Ascending aorta (tissue), 2 donors: ENCODE data around the gene TCEA2. TPM values are rescaled to one million over a fixed set of nuclear protein-coding genes. Genes with fewer than 3 reads are reported as not detected.

ENCODE experiments used
- DNase-seq, 2 donors: peaks; one replicate each; pipeline ENCODE4 v3.0.0-alpha.2; 2019; ENCODE audit warnings: low spot score in 2 of 2
- H3K27ac ChIP-seq, 2 donors: fragments of 200-600 bp; sonication (generic); one replicate each; pipeline ENCODE4 v1.5.1; 2016 to 2017; ENCODE audit warnings: mild to moderate bottlenecking in 1 of 2
- H3K27me3 ChIP-seq: fragments of 200-600 bp; sonication (generic); one replicate; pipeline ENCODE4 v1.5.1; 2017
- H3K36me3 ChIP-seq, 2 donors: fragments of 200-600 bp; sonication (generic); one replicate each; pipeline ENCODE4 v1.5.1; 2016
- H3K4me1 ChIP-seq, 2 donors: fragments of 200-600 bp; sonication (generic); one replicate each; pipeline ENCODE4 v1.5.1; 2016 to 2017; ENCODE audit warnings: mild to moderate bottlenecking in 1 of 2
- H3K4me3 ChIP-seq, 2 donors: fragments of 200-600 bp; sonication (generic); one replicate each; pipeline ENCODE4 v1.5.1; 2016 to 2017; ENCODE audit warnings: mild to moderate bottlenecking in 1 of 2
- H3K9me3 ChIP-seq, 2 donors: fragments of 200-600 bp; sonication (generic); one replicate each; pipeline ENCODE4 v1.5.1; 2016
- intact Hi-C: fragments of 100-400 bp; cut with DNase I; formaldehyde crosslinking; loops from one replicate; pipeline ENCODE4 v1.15.1; 2023
- total RNA-seq: library from RNA; depleted of rRNA; stranded (reverse); fragments of >200 nt; gene quantifications from one replicate; pipeline ENCODE4 v1.1.0, GENCODE V29; 2016
- TF ChIP-seq, protein P1 (sequence below), 3 experiments: fragments of 200-600 bp in 2 of 3; fragments of 450-650 bp in 1 of 3; sonication (generic) in 2 of 3; IDR thresholded peaks; one replicate each; pipeline ENCODE4 v1.5.1; 2016 to 2019; ENCODE audit warnings: antibody characterized with exemption in 3 of 3, mild to moderate bottlenecking in 1 of 3, moderate library complexity in 1 of 3

TCEA2 gene
- total RNA-seq, 1 donor from 2014 or later, result 61.4 TPM

DNA sequence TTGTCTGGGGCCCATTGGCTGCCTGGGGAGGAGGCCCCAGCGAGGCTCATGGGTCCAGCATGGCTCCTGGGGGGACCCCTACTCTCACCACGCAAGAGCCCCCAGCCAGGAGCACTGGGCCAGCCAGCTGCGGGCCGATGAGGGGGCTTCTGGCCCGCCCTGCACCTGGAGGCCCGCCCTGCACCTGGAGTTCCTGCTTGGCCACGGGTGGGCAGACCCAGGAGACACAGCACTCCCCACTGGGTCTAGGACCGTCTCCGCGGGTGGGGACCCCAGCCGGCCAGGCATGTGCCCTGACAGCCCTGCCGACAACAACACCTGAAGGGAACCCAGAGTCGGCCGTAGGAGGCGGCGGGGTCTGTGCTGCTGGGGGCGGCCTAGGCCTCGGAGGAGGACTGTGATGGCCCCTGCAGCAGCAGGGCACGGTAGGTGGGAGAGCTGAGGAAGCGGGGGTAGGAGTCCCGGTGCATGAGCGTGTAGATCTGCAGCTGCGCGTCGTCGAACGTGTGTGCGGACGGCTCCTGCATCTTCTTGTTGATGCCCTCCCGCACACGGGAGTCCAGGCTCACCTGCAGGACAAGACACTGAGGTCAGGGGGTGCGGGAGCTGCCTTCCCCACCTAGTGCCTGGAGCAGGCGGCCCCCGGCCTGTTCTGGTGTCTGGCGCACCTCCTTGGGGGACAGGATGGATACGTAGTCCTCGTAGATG, 10.6 kb downstream of the TCEA2 start:
- Histone ChIP-seq H3K27ac (no peak overlapping the region), H3K4me1 (peaks cover 4 to 8% of the 10 kb centered on the region in 2 donors), H3K27me3 (no peaks in the 10 kb centered on the region), H3K36me3 (peaks cover 34 to 50% of the 10 kb centered on the region in 2 donors), H3K9me3 (no peaks in the 10 kb centered on the region), H3K4me3 (no peak overlapping the region)
- DNase-seq, result no peak
- intact Hi-C loops, result no loop called here
- TF ChIP-seq, protein P1, sequence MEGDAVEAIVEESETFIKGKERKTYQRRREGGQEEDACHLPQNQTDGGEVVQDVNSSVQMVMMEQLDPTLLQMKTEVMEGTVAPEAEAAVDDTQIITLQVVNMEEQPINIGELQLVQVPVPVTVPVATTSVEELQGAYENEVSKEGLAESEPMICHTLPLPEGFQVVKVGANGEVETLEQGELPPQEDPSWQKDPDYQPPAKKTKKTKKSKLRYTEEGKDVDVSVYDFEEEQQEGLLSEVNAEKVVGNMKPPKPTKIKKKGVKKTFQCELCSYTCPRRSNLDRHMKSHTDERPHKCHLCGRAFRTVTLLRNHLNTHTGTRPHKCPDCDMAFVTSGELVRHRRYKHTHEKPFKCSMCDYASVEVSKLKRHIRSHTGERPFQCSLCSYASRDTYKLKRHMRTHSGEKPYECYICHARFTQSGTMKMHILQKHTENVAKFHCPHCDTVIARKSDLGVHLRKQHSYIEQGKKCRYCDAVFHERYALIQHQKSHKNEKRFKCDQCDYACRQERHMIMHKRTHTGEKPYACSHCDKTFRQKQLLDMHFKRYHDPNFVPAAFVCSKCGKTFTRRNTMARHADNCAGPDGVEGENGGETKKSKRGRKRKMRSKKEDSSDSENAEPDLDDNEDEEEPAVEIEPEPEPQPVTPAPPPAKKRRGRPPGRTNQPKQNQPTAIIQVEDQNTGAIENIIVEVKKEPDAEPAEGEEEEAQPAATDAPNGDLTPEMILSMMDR (IDR thresholded peaks at IDR 0.05), result no peak

DNA sequence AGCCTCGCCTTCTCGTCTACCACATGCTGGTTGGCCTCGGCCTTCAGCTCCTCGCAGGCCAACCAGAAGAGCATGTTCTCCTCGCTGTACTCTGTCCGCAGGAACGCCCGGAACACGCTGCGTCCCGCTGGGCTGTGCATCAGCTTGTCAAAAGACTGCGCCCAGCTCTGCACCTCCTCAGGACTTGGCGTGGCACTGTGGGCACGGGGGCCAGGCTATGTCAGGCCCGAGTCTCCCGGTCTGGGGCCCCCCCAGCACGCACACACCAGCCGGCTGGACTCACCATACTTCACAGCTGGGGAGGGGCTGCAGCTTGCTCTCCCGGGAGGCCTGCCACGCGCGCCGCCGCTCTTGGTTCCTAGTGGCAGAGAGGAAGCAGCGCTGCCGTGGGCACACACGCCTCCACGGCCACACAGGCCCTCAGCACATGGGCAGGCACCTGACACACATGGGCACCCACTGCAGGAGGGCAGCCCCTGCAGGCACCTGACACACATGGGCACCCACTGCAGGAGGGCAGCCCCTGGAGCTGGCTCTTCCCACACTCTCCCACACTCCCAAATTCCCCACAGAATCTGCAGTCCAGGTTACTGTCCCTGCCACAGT, 11.3 kb downstream of the TCEA2 start:
- intact Hi-C loops, result no loop called here
- H3K4me1 ChIP-seq, result peaks cover 10 to 14% of the 10 kb centered on the region in 2 donors
- no peaks in the 10 kb centered on the region for H3K27me3 ChIP-seq
- TF ChIP-seq, protein P1 (IDR thresholded peaks at IDR 0.05), result no peak
- DNase-seq, result no peak
- peaks cover 34 to 43% of the 10 kb centered on the region in 2 donors for H3K36me3 ChIP-seq
- no peaks in the 10 kb centered on the region for H3K9me3 ChIP-seq
- H3K4me3 ChIP-seq, result no peak overlapping the region
- H3K27ac ChIP-seq, result no peak overlapping the region

DNA sequence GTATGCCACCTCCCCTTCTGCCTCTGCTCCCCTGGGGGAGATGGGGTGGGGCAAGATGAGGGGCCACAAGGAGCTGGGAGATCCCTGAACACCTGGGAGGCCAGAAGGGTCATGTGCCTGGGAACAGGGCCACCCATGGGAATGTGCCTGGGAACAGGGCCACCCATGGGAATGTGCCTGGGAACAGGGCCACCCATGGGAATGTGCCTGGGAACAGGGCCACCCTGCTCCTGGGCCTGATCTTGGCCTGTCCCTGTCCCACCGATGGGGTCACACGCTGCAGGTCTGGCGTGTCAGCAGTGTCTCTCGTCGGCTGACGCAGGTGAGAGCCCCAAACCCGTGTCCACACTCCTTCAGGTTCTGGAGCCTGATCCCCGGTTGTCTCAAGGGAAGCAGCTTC, 12.0 kb downstream of the TCEA2 start:
- intact Hi-C loops, result no loop called here
- TF ChIP-seq, protein P1 (IDR thresholded peaks at IDR 0.05), result no peak
- no peak overlapping the region for H3K27ac ChIP-seq
- H3K9me3 ChIP-seq, result no peaks in the 10 kb centered on the region
- no peaks in the 10 kb centered on the region for H3K27me3 ChIP-seq
- peaks cover 11 to 15% of the 10 kb centered on the region in 2 donors for H3K4me1 ChIP-seq
- H3K4me3 ChIP-seq, result no peak overlapping the region
- peaks cover 32 to 38% of the 10 kb centered on the region in 2 donors for H3K36me3 ChIP-seq
- no peak for DNase-seq

DNA sequence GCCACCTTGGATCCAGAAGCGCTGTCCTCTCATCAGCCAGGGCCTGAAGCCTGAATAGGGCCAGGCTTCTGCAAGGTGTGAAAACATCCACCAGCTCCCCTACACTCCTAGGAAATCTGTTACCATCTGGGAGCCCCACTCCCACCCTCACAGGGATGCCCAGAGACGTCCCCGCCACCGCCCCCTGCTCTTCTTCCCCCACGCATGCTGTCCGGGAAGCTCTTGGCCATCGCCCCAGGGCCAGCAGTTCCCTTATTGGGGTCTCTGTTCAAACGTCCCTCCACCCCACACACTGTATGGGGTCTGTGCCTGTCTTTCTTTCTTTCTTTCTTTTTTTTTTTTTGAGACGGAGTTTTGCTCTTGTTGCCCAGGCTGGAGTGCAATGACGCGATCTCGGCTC, 12.6 kb downstream of the TCEA2 start:
- DNase-seq, result no peak
- intact Hi-C loops, result no loop called here
- Histone ChIP-seq H3K27ac (no peak overlapping the region), H3K4me3 (no peak overlapping the region), H3K36me3 (peaks cover 26 to 32% of the 10 kb centered on the region in 2 donors), H3K9me3 (no peaks in the 10 kb centered on the region), H3K4me1 (peaks cover 11 to 19% of the 10 kb centered on the region in 2 donors), H3K27me3 (no peaks in the 10 kb centered on the region)
- TF ChIP-seq, protein P1 (IDR thresholded peaks at IDR 0.05), result no peak

DNA sequence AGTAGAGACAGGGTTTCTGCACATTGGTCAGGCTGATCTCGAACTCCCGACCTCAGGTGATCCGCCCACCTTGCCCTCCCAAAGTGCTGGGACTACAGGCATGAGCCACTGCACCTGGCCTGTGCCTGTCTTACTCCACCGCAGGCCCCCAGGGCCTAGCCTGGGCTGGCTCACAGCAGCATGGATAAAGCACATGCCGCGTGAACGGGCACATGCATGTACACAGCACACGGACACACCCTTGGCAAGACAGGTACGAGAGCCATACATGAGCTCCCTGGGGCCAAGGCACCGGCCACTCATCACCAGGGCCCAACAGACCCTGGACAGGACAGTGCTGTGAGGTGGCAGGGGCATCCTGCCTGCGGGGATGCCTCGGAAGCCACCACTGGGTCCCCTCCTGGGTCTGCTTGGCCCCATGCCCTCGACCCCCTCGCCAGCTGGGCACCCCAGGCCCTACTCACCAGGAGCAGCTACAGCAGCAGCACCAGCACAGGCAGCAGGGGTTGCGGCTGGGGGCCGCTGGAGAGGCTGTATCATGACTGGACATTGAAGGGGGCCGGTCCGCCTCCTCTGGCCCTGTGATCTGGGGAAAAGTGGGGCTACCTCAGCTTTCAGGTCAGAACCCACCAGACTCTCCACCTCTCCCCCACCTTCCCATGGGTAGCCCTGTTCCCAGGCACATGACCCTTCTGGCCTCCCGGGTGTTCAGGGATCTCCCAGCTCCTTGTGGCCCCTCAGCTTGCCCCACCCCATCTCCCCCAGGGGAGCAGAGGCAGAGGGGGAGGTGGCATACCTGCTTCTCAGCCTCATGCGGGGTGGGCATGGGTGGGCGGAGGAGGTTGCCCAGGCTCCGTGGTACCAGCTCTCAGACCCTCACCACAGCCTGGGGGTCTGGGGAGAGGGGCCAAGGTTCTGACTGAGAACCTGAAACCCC, 13.3 kb downstream of the TCEA2 start:
- TF ChIP-seq, protein P1 (IDR thresholded peaks at IDR 0.05), result no peak
- peaks cover 11 to 19% of the 10 kb centered on the region in 2 donors for H3K4me1 ChIP-seq
- H3K27me3 ChIP-seq, result no peaks in the 10 kb centered on the region
- peak overlapping the region in 1 of 2 donors; percentile 90 for H3K4me3 ChIP-seq
- H3K9me3 ChIP-seq, result no peaks in the 10 kb centered on the region
- DNase-seq, result no peak
- peaks cover 25 to 30% of the 10 kb centered on the region in 2 donors for H3K36me3 ChIP-seq
- no peak overlapping the region for H3K27ac ChIP-seq
- intact Hi-C loops, result no loop called here
